SJCRH30 (cell line): ENCODE results near the gene P2RX2. TPM values are rescaled to one million over a fixed set of nuclear protein-coding genes. Genes with fewer than 3 reads are reported as not detected.

Experiments used
- DNase-seq, 2 experiments: peaks; one replicate each; pipeline ENCODE4 v3.0.0-alpha.2; 2015 to 2020
- H3K27ac ChIP-seq: fragments of 250-450 bp; sonication (Bioruptor Pico); 2 replicates; pipeline ENCODE4 v1.5.1; 2020; ENCODE audit warnings: mild to moderate bottlenecking, moderate library complexity
- H3K27me3 ChIP-seq: fragments of 250-450 bp; sonication (Bioruptor Pico); 2 replicates; pipeline ENCODE4 v1.5.1; 2020; ENCODE audit warnings: mild to moderate bottlenecking, moderate library complexity
- H3K36me3 ChIP-seq: fragments of 250-450 bp; sonication (Bioruptor Pico); 2 replicates; pipeline ENCODE4 v1.5.1; 2020; ENCODE audit warnings: mild to moderate bottlenecking, moderate library complexity
- H3K4me1 ChIP-seq: fragments of 250-450 bp; sonication (Bioruptor Pico); 2 replicates; pipeline ENCODE4 v1.5.1; 2020; ENCODE audit warnings: mild to moderate bottlenecking, moderate library complexity
- H3K4me3 ChIP-seq: fragments of 250-450 bp; sonication (Bioruptor Pico); 2 replicates; pipeline ENCODE4 v1.5.1; 2020; ENCODE audit warnings: mild to moderate bottlenecking, moderate library complexity
- H3K9me3 ChIP-seq: fragments of 250-450 bp; sonication (Bioruptor Pico); replicated peaks from 2 replicates; pipeline ENCODE4 v1.5.1; 2020; ENCODE audit warnings: mild to moderate bottlenecking, moderate library complexity
- total RNA-seq: library from RNA; depleted of rRNA; stranded (reverse); fragments of >200 nt; shearing (Covaris generic); gene quantifications from 2 replicates; pipeline ENCODE4 v1.2.3, GENCODE V29; 2014

Gene P2RX2
- total RNA-seq, 1 experiment from 2014 or later, result not detected

GRCh38 chr12:132578826-132579225 is 39.8 kb upstream of the P2RX2 start:
- no peak for DNase-seq

GRCh38 chr12:132579744-132580143 is 38.8 kb upstream of the P2RX2 start:
- no peaks in the 10 kb centered on the region for H3K27me3 ChIP-seq
- H3K36me3 ChIP-seq, result peaks cover 9% of the 10 kb centered on the region; the same call in 1 of the 2 replicates
- no peak for DNase-seq
- no peaks in the 10 kb centered on the region for H3K9me3 ChIP-seq
- no peak overlapping the region for H3K27ac ChIP-seq
- no peaks in the 10 kb centered on the region for H3K4me1 ChIP-seq
- no peak overlapping the region for H3K4me3 ChIP-seq

More at GRCh38 chr12:132578826-132579225, 39.8 kb upstream of the P2RX2 start:
- Histone ChIP-seq H3K27ac (no peak overlapping the region), H3K27me3 (no peaks in the 10 kb centered on the region), H3K36me3 (peaks cover 9% of the 10 kb centered on the region; the same call in 1 of the 2 replicates), H3K9me3 (no peaks in the 10 kb centered on the region), H3K4me3 (no peak overlapping the region), H3K4me1 (no peaks in the 10 kb centered on the region)

GRCh38 chr12:132580701-132581292 is 37.8 kb upstream of the P2RX2 start:
- H3K4me1 ChIP-seq, result no peaks in the 10 kb centered on the region
- no peak for DNase-seq
- H3K9me3 ChIP-seq, result no peaks in the 10 kb centered on the region
- peaks cover 9% of the 10 kb centered on the region; the same call in 1 of the 2 replicates for H3K36me3 ChIP-seq
- no peak overlapping the region for H3K4me3 ChIP-seq
- no peak overlapping the region for H3K27ac ChIP-seq
- H3K27me3 ChIP-seq, result no peaks in the 10 kb centered on the region

- no peaks in the 10 kb centered on the region for H3K9me3 ChIP-seq
- H3K4me3 ChIP-seq, result no peak overlapping the region
- no peak overlapping the region for H3K27ac ChIP-seq
- peaks cover 9% of the 10 kb centered on the region; the same call in 1 of the 2 replicates for H3K36me3 ChIP-seq
- no peaks in the 10 kb centered on the region for H3K4me1 ChIP-seq
- DNase-seq, result no peak
- H3K27me3 ChIP-seq, result no peaks in the 10 kb centered on the region
Measured at GRCh38 chr12:132581348-132582057, 37.1 kb upstream of the P2RX2 start.

- DNase-seq, result no peak
- Histone ChIP-seq H3K4me1 (no peaks in the 10 kb centered on the region), H3K36me3 (peaks cover 9% of the 10 kb centered on the region; the same call in 1 of the 2 replicates), H3K9me3 (no peaks in the 10 kb centered on the region), H3K4me3 (no peak overlapping the region), H3K27ac (no peak overlapping the region), H3K27me3 (no peaks in the 10 kb centered on the region)
Measured at GRCh38 chr12:132582058-132582420, 36.5 kb upstream of the P2RX2 start.

GRCh38 chr12:132582582-132583410 is 35.8 kb upstream of the P2RX2 start:
- Histone ChIP-seq H3K4me1 (no peaks in the 10 kb centered on the region), H3K36me3 (peaks cover 7% of the 10 kb centered on the region; the same call in 1 of the 2 replicates), H3K27ac (no peak overlapping the region), H3K4me3 (no peak overlapping the region), H3K27me3 (no peaks in the 10 kb centered on the region), H3K9me3 (no peaks in the 10 kb centered on the region)
- no peak for DNase-seq

- Histone ChIP-seq H3K4me3 (no peak overlapping the region), H3K36me3 (peaks cover 4% of the 10 kb centered on the region; the same call in 1 of the 2 replicates), H3K27me3 (no peaks in the 10 kb centered on the region), H3K9me3 (no peaks in the 10 kb centered on the region), H3K4me1 (no peaks in the 10 kb centered on the region), H3K27ac (no peak overlapping the region)
- no peak for DNase-seq
Measured at GRCh38 chr12:132583411-132583710, 35.2 kb upstream of the P2RX2 start.

GRCh38 chr12:132583736-132584135 is 34.8 kb upstream of the P2RX2 start:
- Histone ChIP-seq H3K36me3 (peaks cover 4% of the 10 kb centered on the region; the same call in 1 of the 2 replicates), H3K27ac (no peak overlapping the region), H3K9me3 (no peaks in the 10 kb centered on the region), H3K27me3 (no peaks in the 10 kb centered on the region), H3K4me3 (no peak overlapping the region), H3K4me1 (no peaks in the 10 kb centered on the region)
- no peak for DNase-seq

- no peaks in the 10 kb centered on the region for H3K4me1 ChIP-seq
- no peak overlapping the region for H3K27ac ChIP-seq
- no peak for DNase-seq
- no peaks in the 10 kb centered on the region for H3K9me3 ChIP-seq
- no peak overlapping the region for H3K4me3 ChIP-seq
- H3K27me3 ChIP-seq, result no peaks in the 10 kb centered on the region
- H3K36me3 ChIP-seq, result peaks cover 4% of the 10 kb centered on the region; the same call in 1 of the 2 replicates
Measured at GRCh38 chr12:132584429-132584828, 34.1 kb upstream of the P2RX2 start.

- Histone ChIP-seq H3K27ac (no peak overlapping the region), H3K4me1 (no peaks in the 10 kb centered on the region), H3K9me3 (no peaks in the 10 kb centered on the region), H3K4me3 (no peak overlapping the region), H3K27me3 (no peaks in the 10 kb centered on the region), H3K36me3 (peaks cover 4% of the 10 kb centered on the region; the same call in 1 of the 2 replicates)
- no peak for DNase-seq
Measured at GRCh38 chr12:132585177-132585576, 33.4 kb upstream of the P2RX2 start.

GRCh38 chr12:132586929-132587328 is 31.6 kb upstream of the P2RX2 start:
- H3K9me3 ChIP-seq, result no peaks in the 10 kb centered on the region
- DNase-seq, result no peak
- H3K27ac ChIP-seq, result no peak overlapping the region
- no peak overlapping the region for H3K4me3 ChIP-seq
- no peaks in the 10 kb centered on the region for H3K27me3 ChIP-seq
- no peaks in the 10 kb centered on the region for H3K4me1 ChIP-seq
- H3K36me3 ChIP-seq, result no peaks in the 10 kb centered on the region

- Histone ChIP-seq H3K27ac (no peak overlapping the region), H3K4me3 (no peak overlapping the region), H3K9me3 (no peaks in the 10 kb centered on the region), H3K36me3 (no peaks in the 10 kb centered on the region), H3K4me1 (no peaks in the 10 kb centered on the region), H3K27me3 (no peaks in the 10 kb centered on the region)
- no peak for DNase-seq
Measured at GRCh38 chr12:132587781-132588180, 30.8 kb upstream of the P2RX2 start.

- no peaks in the 10 kb centered on the region for H3K27me3 ChIP-seq
- H3K9me3 ChIP-seq, result no peaks in the 10 kb centered on the region
- no peak overlapping the region for H3K27ac ChIP-seq
- H3K4me3 ChIP-seq, result no peak overlapping the region
- H3K36me3 ChIP-seq, result no peaks in the 10 kb centered on the region
- DNase-seq, result no peak
- no peaks in the 10 kb centered on the region for H3K4me1 ChIP-seq
Measured at GRCh38 chr12:132588319-132588718, 30.3 kb upstream of the P2RX2 start.

GRCh38 chr12:132588821-132589669 is 29.5 kb upstream of the P2RX2 start:
- no peak overlapping the region for H3K4me3 ChIP-seq
- H3K27ac ChIP-seq, result no peak overlapping the region
- H3K27me3 ChIP-seq, result no peaks in the 10 kb centered on the region
- H3K9me3 ChIP-seq, result no peaks in the 10 kb centered on the region
- DNase-seq, result no peak
- no peaks in the 10 kb centered on the region for H3K4me1 ChIP-seq
- no peaks in the 10 kb centered on the region for H3K36me3 ChIP-seq
